GDM1 (cell line): ENCODE measurements around the gene GRIK3.

Experiments
- DNase-seq: peaks from one replicate; lab custom pipeline; 2025; lab: John Stamatoyannopoulos, UW

Gene GRIK3

GRCh38 chr1:36762174-36762573 lies 272.1 kb downstream of the GRIK3 start:
- no peak for DNase-seq

DNA sequence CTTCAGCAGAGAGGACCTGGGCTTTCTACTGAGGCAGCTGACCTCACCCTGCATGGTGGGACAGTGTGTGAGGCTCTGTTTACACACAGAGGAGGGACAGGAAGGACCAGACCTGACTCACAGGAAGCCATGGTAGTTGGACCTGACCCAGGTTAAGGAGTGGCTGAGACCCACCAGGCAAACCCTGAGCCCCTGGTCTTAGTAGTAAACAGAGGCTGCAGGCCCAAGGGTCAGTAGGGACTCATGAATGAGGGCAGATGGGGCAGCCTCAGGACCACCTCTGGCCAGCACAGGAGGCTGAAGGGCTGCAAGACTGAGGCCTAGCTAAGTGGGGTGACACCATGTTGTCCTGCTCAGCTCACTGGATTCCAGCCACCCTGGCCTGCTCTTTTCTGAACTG lies 273.2 kb downstream of the GRIK3 start:
- no peak for DNase-seq

GRCh38 chr1:36760081-36760480 lies 274.2 kb downstream of the GRIK3 start:
- no peak for DNase-seq

GRCh38 chr1:36759355-36759754 lies 275.0 kb downstream of the GRIK3 start:
- DNase-seq, result no peak

GRCh38 chr1:36755303-36756230 lies 278.7 kb downstream of the GRIK3 start:
- DNase-seq, result no peak

DNA sequence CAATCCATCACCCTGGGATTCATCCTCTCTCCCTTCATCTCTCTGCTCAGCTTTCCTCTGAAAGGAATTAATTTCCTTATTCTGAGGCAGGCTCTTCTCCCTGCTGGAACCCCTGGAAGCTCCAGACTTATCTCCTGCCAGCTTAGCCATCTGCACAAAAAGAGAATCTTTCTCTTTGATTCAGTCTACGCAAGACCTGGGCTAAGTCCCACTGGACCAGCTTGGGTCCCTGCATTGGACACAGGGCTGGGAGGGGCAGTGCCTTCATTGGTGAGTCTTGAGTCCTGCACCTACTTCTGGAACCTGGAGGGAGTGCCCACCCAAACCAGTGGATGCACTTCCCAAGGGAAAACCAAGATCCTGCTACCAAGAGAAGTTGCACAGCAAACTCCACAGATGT lies 279.9 kb downstream of the GRIK3 start:
- no peak for DNase-seq

GRCh38 chr1:36753451-36753850 lies 280.9 kb downstream of the GRIK3 start:
- no peak for DNase-seq

- DNase-seq, result no peak
Observed at GRCh38 chr1:36752891-36753361, 281.4 kb downstream of the GRIK3 start.

- DNase-seq, result no peak
Observed at GRCh38 chr1:36752431-36752830, 281.9 kb downstream of the GRIK3 start.

GRCh38 chr1:36751525-36751924 lies 282.8 kb downstream of the GRIK3 start:
- DNase-seq, result no peak

- DNase-seq, result no peak
Observed at GRCh38 chr1:36748466-36748865, 285.8 kb downstream of the GRIK3 start.
